Measurements from ENCODE around the gene ANKMY1.

GRCh38 chr2:240447934-240448333, 109.9 kb downstream of the ANKMY1 start:
- no peak for TF ChIP-seq CTCF (IDR thresholded peaks at IDR 0.05)
- no peak for TF ChIP-seq POLR2A (IDR thresholded peaks at IDR 0.05)
- no peak for TF ChIP-seq POLR2AphosphoS5 (IDR thresholded peaks at IDR 0.05)
